ENCODE data around the gene PEX7. TPM values are rescaled to one million over a fixed set of nuclear protein-coding genes. Genes with fewer than 3 reads are reported as not detected.
"Not testable (repeated sequence)": the region's sequence is repeated elsewhere in the genome, so short reads cannot be mapped to it uniquely, and the experiment has no call there.

PEX7 gene
- total and polyA plus RNA-seq, 2 donors (not counting 1 experiment from before 2014, with no cell fraction given) = 10.2 to 18.0 TPM

GRCh38 chr6:136958168-136958567 lies 135.8 kb downstream of the PEX7 start:
- Histone ChIP-seq H3K4me2 (ENCODE audit: extremely low read depth, insufficient read depth, low read length) (no peak overlapping the region), H4K20me1 (ENCODE audit: control insufficient read depth, extremely low read depth, insufficient read depth, low read length) (no peaks in the 10 kb centered on the region), H2AFZ (ENCODE audit: low read length) (no peak overlapping the region), H3K4me3 (replicated peaks in 1 of 4; ENCODE audit: control extremely low read depth in 1 of 4, insufficient read depth in 1 of 4, low read depth in 3 of 4, low read length in 4 of 4) (no peak overlapping the region), H3K79me2 (ENCODE audit: control insufficient read depth, insufficient read depth, low read length) (no peaks in the 10 kb centered on the region), H3K27me3 (ENCODE audit: control insufficient read depth, insufficient read depth, low read length) (no peaks in the 10 kb centered on the region), H3K36me3 (ENCODE audit: control insufficient read depth, insufficient read depth, low read length) (no peaks in the 10 kb centered on the region), H3K27ac (ENCODE audit: insufficient read depth, low read length) (no peak overlapping the region), H3K4me1 (ENCODE audit: control insufficient read depth, extremely low read depth, insufficient read depth, low read length) (no peaks in the 10 kb centered on the region), H3K9ac (ENCODE audit: insufficient read depth, low read length) (no peak overlapping the region), H3K9me3 (ENCODE audit: control insufficient read depth, insufficient read depth, low read depth, low read length) (no peaks in the 10 kb centered on the region)
- no peak for TF ChIP-seq EZH2 (IDR thresholded peaks at IDR 0.05; ENCODE audit: low read length, missing control alignments)
- TF ChIP-seq CTCF (conservative IDR thresholded peaks at IDR 0.05 in 1 of 2, IDR thresholded peaks at IDR 0.05 in 1 of 2; ENCODE audit: low read depth in 1 of 2, low read length in 2 of 2) = no peak
- DNase-seq (ENCODE audit: low read depth in 2 of 2) = no peak

- Histone ChIP-seq H4K20me1 (ENCODE audit: control insufficient read depth, extremely low read depth, insufficient read depth, low read length) (no peaks in the 10 kb centered on the region), H3K4me2 (ENCODE audit: extremely low read depth, insufficient read depth, low read length) (no peak overlapping the region), H3K9me3 (ENCODE audit: control insufficient read depth, insufficient read depth, low read depth, low read length) (no peaks in the 10 kb centered on the region), H3K27ac (ENCODE audit: insufficient read depth, low read length) (no peak overlapping the region), H3K36me3 (ENCODE audit: control insufficient read depth, insufficient read depth, low read length) (no peaks in the 10 kb centered on the region), H3K4me1 (ENCODE audit: control insufficient read depth, extremely low read depth, insufficient read depth, low read length) (no peaks in the 10 kb centered on the region), H3K27me3 (ENCODE audit: control insufficient read depth, insufficient read depth, low read length) (no peaks in the 10 kb centered on the region), H3K79me2 (ENCODE audit: control insufficient read depth, insufficient read depth, low read length) (no peaks in the 10 kb centered on the region), H3K4me3 (replicated peaks in 1 of 4; ENCODE audit: control extremely low read depth in 1 of 4, insufficient read depth in 1 of 4, low read depth in 3 of 4, low read length in 4 of 4) (no peak overlapping the region), H3K9ac (ENCODE audit: insufficient read depth, low read length) (no peak overlapping the region), H2AFZ (ENCODE audit: low read length) (no peak overlapping the region)
- TF ChIP-seq CTCF (conservative IDR thresholded peaks at IDR 0.05 in 1 of 2, IDR thresholded peaks at IDR 0.05 in 1 of 2; ENCODE audit: low read depth in 1 of 2, low read length in 2 of 2) (no peak), EZH2 (IDR thresholded peaks at IDR 0.05; ENCODE audit: low read length, missing control alignments) (no peak)
- DNase-seq (ENCODE audit: low read depth in 2 of 2) = no peak
Measured at GRCh38 chr6:136959471-136959891, 137.1 kb downstream of the PEX7 start.

- not testable (repeated sequence) for DNase-seq (ENCODE audit: low read depth in 2 of 2); H3K4me2 ChIP-seq (ENCODE audit: extremely low read depth, insufficient read depth, low read length); H3K36me3 ChIP-seq (ENCODE audit: control insufficient read depth, insufficient read depth, low read length); H3K4me1 ChIP-seq (ENCODE audit: control insufficient read depth, extremely low read depth, insufficient read depth, low read length); H2AFZ ChIP-seq (ENCODE audit: low read length); H3K9me3 ChIP-seq (ENCODE audit: control insufficient read depth, insufficient read depth, low read depth, low read length); H3K27ac ChIP-seq (ENCODE audit: insufficient read depth, low read length); H3K79me2 ChIP-seq (ENCODE audit: control insufficient read depth, insufficient read depth, low read length); H3K9ac ChIP-seq (ENCODE audit: insufficient read depth, low read length); H4K20me1 ChIP-seq (ENCODE audit: control insufficient read depth, extremely low read depth, insufficient read depth, low read length); H3K27me3 ChIP-seq (ENCODE audit: control insufficient read depth, insufficient read depth, low read length); H3K4me3 ChIP-seq (replicated peaks in 1 of 4; ENCODE audit: control extremely low read depth in 1 of 4, insufficient read depth in 1 of 4, low read depth in 3 of 4, low read length in 4 of 4)
Measured at GRCh38 chr6:136959935-136960334, 137.5 kb downstream of the PEX7 start.

Data from fibroblast of lung (primary cell).